AG20443 (cell line): ENCODE measurements around the gene SFMBT1.

Experiments used
- DNase-seq: peaks from one replicate; pipeline ENCODE4 v3.0.0; 2012; ENCODE audit warnings: low spot score, mixed read lengths

SFMBT1 gene

DNA sequence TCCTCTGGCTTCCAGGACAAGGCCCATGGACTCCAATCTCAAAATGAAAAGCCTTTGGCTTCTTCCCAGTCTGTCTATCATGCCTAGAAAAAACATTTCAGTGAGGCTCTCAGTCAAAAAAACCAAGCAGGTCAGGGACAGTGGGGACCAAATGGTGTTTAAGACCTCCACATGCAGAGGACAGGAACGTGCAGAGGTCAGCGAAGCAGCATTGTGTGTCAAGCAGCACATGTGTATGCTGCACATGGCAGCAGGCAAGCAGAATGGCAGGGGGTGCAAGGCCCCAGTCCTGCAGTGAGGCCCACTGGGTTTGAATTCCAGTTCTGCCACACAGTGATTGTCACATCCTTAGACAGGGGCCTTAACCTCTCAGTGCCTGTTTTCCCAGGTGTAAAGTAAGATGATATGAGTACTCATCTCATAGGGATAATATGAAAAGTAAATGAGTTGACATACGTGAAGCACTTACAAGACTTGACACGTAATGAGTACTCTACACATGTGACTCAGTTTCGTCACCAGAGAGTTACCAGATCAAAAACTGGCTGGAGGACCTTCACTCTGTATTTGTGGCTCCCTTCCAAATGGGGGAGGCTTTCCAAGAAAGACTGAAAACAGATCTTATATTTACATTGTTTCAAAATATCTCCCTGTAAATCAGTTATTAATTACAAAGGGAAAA lies 159.7 kb downstream of the SFMBT1 start:
- no peak for DNase-seq

DNA sequence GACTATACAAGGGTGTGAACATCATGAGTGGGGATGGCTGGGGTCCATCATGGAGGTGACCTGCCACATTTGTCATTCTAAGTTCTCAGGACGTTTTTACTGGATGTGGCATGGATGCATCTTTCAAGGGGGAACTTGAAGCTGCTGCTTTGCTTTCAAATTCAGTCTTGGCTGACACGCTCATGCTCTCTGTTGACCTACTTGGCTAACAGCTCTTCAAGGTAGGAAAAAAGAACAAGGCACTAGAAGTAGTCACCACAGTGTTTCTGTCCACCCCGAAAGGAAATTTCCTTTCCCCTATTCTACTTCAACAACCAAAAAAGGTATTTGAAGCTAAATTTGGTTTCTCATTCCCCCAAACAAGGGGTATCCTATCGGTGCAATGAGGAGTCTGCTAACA lies 163.5 kb downstream of the SFMBT1 start:
- DNase-seq = peak; percentile 5

DNA sequence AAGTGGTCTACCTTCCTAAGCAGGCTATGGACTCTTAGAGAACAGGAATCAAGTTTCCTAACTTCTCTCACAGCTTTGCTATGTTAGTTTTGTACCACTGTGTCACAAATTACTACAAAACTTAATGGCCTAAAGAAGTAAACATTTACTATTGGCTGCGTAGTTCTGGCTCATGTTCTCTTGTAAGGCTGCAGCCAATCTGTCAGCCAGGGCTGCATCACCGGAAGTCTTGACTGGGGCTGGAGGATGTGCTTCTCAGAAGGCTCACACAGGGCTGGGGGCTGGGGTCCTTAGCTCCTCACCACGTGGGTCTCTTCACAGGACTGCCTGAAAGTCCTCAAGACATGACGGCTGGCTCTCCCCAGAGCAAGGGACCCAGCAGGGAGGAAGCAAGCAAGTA lies 164.0 kb downstream of the SFMBT1 start:
- no peak for DNase-seq

DNA sequence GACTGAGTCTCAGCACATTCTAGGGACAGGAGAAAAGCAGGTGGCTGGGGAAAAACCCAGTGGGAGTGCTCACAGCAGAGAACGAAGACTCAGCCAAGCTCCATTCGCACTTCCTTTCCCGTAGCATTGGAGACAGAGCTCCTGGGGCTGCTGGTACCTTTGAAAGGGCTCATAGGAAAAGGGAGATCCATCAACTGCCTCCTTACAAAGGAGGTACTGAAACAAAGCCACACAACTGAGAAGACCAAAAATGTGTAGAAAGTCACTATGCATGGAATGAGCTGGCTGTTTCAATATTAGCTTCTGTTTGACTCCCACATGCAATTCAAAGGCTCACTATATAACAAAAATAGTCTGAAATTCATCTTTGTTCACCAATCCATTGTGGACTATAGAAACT lies 165.4 kb downstream of the SFMBT1 start:
- no peak for DNase-seq

DNA sequence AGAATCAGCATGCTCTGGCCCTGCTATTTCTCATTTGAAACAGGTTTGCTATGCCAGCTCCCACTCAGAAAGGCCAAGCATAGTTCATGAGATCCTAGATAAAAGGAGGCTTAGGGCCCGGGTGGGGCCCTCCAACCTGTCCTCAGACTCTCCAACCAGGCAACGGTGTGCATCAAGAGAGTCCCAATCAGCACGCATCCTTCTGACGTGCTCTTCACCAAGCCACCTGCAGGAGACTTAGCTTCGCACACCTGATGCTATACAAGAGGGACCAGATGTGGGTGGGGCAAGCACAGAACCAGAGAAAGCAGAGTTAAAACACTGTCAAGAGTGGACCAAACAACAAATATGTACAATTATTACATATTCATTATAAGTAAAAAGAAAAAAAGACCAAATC lies 165.8 kb downstream of the SFMBT1 start:
- DNase-seq = no peak

DNA sequence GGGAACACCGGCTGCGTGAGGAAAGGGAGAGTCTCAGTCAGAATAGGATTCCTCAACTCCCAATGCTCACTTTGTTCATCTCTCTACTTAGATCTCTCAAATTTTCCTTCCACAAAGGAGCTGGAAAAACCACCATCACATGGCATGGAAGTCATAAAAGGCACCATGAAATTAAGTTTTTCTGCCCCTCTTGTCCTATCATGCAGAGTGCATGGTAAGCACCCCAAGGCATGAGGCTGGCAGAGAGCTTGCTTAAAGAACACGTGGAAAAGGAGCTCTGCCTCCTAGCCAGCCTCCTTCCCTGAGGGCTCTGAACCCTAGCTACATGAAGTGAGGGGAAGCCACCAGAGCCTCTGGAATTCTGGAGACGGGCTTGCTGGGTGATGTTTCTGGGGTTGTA lies 166.3 kb downstream of the SFMBT1 start:
- no peak for DNase-seq

DNA sequence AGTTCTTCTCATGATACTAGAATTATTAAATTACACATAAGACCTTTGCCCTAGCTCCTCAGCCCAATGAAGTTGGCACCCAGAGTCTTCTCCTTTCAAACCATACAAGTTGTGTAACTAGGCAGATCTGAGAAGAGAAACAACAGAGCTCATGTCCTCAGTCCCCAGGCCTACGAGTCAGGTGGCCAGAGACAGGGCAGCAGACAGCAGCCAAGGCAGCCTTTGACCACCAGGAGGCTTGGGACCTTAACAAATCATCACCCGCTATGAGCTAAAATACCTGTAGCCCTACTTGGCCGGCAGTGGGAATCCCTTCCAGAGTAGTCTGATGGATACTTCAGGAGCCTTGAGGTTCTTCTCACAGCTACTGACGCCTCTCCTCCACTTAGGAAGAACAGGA lies 166.8 kb downstream of the SFMBT1 start:
- no peak for DNase-seq

DNA sequence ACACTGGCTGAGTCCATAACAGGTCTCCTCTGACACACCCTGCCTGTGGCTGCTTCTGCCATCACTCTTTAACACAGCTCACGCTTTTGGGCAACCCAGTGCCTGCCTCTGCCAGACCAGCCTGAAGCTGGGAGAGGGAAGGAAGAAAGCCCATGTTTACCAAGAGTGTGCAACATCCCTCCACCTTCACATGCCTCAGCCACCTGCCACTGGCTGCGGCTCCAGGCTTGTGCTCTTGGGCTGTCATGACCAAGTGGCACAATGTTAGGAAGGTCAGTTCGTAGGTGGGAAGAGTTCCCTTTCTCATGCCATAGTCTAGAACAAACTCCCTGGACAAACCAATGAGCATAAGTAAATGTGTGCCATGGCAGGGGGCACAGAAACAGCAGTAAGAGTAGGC lies 168.8 kb downstream of the SFMBT1 start:
- DNase-seq = no peak

DNA sequence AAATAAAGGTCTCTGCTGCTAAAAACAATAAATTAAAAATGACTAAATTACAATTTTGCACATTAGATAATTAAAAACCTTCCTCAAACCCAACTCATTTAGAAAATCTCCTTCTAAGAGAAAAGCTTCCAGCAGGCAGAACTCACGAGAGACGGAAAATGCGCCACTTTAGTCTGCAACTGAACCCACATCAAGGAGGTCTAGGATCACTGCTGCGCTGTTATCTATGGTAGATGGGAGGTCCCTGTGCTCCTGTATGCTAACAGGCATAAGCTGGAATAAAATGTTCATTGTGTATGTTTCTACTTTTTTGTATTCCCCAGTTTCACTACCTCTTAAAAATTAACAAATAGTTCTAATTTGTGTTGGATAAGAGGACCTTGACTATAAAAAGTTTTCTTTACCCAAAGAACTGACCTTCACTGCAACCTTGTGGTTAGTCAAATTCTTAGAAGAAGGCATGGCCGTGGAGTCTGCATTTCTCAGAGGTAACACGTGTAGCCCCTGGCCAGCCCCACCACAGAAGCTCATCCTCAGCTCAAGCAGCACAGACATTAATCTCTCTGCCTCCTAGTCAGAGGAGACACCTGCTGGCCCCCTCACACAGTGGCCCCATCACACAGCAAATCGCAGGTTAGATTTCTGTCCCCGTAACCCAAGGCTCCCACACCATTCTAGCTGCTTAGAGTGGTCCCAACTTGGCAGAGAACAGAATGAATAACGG lies 170.8 kb downstream of the SFMBT1 start:
- DNase-seq = no peak

DNA sequence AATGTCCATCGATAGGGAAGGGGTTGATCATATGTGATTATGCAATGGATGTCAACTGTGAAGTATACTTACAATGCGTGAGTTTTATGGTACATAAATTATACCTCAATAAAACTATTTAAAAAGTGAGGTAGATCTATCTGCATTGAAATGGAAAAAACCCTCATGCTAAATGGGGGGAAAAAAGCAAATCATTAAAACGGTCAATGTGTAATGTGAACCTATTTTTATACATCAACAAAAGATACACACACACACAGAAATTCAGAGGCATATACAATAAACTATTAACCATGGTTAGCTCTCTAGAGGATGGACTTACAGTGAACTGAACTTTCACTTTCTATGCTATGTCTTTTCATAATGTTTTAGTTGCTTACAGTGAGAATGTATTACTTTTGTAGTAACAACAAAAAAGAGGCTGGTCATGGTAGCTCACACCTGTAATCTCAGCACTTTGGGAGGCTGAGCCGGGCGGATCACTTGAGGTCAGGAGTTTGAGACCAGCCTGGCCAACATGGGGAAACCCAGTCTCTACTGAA lies 171.6 kb downstream of the SFMBT1 start:
- DNase-seq = no peak

DNA sequence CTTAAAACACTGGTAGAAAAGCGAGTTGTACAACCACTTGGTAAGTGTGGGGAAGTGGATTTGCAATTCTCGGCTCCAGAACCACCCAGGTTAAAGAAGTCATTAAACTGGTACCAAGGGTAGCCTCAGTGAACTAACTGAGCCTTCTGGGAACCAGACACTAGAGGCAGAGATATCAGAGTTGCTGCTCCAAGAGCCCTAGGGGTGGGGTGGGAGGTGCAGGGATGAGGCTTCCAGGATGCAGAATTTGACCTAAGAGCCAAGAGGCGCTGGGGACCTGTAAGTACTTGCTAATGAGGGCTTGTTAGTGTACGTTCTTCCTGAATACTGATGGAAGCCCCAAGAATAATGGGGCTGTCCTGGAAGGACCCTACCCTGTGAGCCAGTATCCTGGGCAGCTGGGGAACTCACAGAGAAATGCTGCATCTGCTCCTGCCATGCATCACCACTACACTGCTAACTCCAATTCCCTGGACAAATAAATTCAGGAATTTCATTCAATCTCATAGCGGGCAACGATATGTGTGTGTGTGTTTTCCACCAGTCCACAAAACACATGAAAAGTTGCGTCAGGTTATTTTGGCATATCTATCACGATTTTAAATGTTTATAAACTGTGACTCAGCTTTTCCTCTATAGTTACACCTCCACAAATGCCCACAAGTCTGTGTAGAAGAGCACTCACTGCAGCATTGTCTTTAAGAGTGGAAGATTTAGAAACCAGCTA lies 172.3 kb downstream of the SFMBT1 start:
- no peak for DNase-seq

DNA sequence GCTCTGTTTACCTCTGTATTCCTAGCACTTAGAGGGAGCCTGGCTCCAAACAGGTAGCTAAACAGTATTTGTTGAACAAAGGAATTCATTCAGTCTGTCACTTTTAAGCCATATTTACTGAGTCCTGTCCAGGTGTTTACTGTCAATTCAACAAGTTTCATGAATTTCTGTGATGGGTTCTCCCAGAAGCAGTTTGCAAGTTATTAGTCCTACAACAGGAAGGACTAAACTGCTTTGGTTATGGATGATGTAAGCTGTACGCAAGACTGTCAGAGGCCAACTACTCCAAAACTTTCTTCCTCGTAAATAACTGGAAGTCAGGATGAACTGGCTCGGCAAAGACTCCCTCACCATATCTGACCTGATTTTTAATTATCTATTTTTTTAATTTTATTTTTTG lies 173.6 kb downstream of the SFMBT1 start:
- no peak for DNase-seq

DNA sequence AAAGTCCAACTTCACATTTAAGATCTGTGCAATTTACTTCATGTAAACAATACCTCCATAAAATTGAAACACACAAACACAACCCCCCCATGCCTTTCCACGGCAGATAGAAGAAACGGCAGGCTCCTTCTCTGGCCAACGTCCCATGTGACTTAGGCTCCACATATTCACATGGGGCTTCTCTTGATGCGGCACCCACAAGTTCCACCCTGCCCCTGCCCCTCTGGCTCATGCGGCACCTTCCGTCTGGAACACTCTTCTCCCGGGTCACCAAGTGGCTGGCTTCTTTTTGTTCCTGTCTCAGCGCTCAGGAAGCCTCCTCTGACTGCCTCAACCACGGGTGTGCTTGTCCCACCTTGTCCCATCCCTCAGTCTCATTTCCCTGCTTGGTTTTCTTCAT lies 174.1 kb downstream of the SFMBT1 start:
- no peak for DNase-seq

DNA sequence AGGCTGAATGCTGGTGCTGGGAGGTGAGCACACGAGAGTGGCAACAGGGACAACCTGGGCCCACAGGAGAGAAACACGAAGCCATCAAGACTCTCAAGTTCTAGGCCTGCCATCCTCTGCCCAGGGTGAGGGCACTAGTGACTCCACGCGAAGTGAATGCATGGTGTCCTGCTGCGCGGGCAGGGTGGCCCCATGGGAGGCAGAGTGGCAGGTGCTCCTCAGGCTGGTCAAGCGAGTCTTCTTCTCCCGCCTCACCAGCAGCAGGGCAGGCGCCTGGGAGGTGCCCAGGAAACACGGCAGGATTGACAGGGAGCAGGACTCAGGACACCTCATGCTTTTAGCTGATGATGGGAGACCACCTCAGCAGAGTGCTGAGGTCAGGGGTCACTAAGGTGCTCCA lies 175.4 kb downstream of the SFMBT1 start:
- no peak for DNase-seq

DNA sequence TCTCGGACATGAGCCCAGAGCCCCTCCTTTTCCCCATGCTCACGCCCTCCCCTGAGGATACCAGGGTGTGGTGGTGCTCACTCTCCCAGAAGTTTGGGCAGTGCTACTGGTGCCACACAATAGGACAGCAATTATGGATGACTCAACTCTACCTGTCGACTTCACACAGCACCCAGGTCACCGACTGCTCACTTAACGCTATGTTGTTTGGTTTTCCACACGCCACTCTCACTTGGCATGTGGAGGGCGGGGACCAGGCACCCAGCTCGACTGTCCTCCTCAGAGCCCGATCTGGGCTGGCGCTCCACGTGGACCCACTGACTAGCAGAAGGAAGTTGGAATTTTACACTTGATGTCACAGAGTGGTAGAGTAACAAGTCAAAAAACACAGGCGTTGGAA lies 179.4 kb downstream of the SFMBT1 start:
- no peak for DNase-seq

DNA sequence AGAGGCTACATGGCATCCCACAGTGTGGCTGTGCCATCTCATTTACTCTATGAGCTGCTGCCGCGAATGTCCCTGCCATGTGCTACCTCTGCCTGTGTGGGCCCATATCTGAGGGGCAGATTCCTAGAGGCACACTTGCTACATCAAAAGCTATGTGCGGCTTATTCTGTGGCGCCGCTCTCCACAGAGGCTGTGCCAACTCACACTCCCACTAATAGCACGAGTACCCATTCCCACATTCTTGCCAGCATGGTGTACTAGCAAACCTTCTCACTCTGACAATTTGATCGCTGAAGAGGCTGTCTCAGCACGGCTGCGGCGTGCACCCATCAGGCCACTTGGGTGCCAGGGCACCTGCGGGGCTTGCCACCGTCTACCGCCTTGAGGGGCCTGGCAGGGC lies 179.9 kb downstream of the SFMBT1 start:
- no peak for DNase-seq

DNA sequence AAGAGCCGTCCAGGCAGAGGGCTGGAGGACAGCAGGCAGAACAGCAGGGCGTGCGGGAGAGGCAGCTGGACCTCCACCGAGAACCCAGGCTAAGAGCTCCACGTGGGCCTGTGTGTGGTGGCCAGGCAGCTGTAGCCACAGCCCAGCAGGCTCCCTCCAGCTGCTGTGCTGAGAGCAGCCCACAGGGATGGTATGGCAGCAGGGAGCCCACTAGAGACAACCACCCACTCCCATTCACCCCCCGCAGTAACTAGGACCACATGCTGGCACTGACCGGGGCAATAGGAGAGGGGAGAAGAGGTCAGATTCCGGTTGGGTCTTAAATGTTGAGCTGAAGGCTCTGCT lies 185.5 kb downstream of the SFMBT1 start:
- no peak for DNase-seq

DNA sequence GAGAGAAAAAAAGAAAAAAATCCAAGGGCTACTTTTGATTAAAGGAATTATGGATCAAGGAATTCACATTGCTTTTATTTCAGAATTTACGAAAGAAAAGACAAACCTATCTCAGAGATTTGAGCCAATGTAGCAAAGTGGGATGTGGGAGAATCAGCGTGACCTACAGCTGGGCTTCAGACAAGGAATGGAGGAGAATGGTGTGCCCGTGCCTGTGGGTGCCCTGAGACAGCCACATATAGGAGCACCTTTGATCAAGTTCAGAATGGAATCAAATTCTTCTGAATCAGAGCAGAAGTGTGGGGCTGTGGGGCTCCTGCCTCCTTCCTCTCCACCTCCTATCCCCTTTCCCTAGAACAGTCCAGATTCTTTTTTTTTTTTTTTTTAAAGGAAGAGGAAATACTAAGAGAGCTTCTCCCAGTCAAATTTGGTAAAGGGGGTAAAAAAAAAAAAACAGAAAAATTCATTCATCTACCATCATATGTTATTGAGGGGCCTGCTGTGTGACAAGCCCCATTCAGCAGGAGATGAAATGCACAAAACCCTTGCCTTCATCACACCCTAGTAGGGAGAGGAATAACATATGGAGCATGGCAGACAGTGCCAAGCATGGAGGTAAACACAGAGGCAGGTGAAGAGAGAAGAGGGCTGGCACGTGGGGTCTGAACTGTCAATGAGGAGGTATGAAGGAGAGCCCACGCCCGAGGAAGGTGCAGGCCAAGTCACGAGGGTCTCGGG lies 186.0 kb downstream of the SFMBT1 start:
- no peak for DNase-seq

DNA sequence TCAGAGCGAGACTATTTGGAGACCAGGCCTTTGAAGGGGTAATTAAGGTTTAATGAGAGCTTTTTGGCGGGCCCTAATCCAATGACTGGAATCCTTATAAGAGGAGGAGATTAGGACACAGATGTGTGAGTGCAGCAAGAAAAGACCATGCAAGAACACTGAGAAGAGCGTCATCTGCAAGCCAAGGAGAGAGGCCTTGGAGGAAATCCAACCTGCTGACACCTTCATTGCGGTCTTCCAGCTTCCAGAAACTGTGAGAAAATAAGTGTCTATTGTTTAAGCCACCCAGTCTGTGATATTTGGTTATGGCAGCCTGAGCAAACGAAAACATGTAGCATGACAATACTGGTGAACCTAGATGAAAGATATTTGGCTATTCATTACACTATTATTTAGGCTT lies 188.0 kb downstream of the SFMBT1 start:
- no peak for DNase-seq

DNA sequence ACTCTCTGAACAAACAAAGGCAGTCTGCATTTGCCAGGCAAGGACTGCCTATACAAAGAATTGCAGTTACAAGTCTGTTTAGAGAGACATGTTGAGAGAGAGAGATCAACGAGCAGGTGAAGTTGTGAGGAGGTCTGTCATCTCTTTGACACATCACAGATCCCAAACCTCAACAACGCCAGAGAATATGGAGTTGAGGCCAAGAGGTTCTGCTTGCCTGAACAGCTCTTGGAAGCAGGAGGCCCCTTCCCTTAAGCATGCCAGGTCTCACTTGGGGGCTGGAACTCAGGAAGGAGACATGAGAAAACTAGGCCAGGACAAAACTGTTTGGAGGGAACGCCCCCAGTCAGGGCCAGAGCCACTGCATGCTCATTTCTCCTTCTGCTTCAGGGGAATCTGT lies 188.7 kb downstream of the SFMBT1 start:
- no peak for DNase-seq

DNA sequence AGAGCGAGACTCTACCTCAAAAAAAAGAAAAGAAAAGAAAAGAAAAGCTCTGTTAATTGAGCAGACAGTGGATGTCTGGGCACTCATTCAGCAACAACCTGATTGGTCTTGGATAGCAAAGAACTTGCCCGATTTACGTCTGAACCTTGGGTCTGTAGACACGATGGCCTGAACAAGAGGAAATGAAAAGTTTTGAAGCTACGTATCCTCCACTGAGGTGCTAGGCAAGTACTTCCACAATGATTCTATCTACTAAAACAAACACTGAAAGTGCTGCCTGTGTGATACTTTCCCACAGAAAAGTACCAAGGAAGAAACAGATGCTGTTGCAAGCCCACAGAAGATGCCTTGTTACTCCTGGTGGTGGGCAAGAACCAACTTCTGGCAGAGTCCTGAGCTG lies 189.2 kb downstream of the SFMBT1 start:
- DNase-seq = no peak

DNA sequence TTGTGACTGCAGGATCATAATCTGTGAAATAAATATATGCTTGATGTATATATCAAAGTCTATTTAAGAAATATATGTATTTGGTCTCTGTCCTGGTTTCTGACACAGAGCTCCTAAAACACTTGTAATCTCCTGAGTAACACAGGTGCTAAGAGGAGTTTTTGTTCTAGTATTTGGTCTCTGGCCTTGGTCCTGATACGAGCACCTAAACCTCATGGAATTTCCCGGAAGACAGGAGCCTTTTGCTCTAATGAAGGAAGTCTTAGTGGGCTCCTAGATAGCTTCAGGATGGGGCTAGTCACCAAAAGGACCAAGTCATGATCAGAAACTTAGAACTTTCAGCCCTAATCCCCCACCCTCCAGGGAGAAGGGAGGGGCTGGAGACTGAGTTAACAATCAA lies 191.9 kb downstream of the SFMBT1 start:
- DNase-seq = no peak
